Measurements from ENCODE around the gene KRTAP16-1. TPM values are rescaled to one million over a fixed set of nuclear protein-coding genes. Genes with fewer than 3 reads are reported as not detected.

The KRTAP16-1 gene
- total RNA-seq, 1 experiment from 2014 or later, result not detected

DNA sequence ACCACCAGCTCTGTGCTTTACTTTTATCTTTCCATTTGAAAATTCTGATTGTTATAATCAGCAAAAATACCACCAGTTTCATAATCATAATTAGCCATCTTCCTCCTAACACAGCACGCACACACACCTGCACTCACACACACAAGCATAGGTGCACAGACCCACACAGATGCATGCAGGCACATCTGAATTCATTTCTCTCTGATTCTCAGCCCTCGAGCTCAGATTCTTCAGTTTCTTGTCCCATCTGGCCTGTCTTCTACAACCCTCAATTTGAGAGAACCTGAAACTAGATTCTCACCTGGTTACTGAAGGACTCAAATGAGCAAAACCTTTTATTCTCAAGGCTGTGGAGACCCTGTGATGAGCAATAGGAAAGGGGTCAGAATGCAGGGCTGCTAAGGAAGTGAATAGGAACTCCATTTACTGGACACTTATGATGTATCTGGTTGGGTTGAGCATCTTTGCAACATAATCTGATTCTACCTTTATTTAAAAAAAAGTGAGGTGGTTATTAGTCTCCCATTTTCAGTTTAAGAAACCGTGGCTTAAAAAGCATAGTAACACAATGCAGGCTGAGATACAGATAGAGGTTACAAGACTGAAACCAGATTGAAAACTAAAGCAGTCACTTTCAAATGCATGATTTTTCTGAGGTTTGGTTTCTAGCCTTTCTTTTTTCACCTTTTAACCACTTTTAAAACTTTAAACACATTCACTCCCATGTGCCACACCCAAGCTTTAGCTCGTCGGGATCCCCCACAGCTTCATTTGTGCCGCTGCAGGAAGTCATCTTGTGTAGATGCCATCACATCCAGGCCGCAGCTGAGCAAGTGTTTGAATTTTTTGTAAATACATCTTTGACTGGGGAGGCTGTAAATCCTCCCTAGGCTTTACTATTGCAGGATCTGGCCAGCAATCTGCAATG is 32.1 kb upstream of the KRTAP16-1 start:
- ChIA-PET CTCF (interaction anchor here (1.5 kb wide), 1 partner anchor 18 kb away, joined by 4 read pairs; no protein-coding TSS in a partner anchor), POLR2A (interaction anchor here (0.6 to 1.8 kb wide), 3 partner anchors 14 to 439 kb away, joined by 3 to 5 read pairs (median 5); no protein-coding TSS in a partner anchor)
- Mint-ChIP-seq H3K36me3 (ENCODE audit: insufficient read depth, unreplicated experiment) (no peaks in the 10 kb centered on the region), H3K4me3 (ENCODE audit: unreplicated experiment) (no peak overlapping the region), H3K27ac (ENCODE audit: low read depth, unreplicated experiment) (no peak overlapping the region), H3K9me3 (ENCODE audit: unreplicated experiment) (no peaks in the 10 kb centered on the region), H3K4me1 (ENCODE audit: insufficient read depth, unreplicated experiment) (peaks cover 11% of the 10 kb centered on the region), H3K27me3 (ENCODE audit: insufficient read depth, unreplicated experiment) (no peaks in the 10 kb centered on the region)
- no TSS peak for BruUV-seq (replicated peaks)
- TF ChIP-seq CTCF (IDR thresholded peaks at IDR 0.05; ENCODE audit: unreplicated experiment), result no peak
- intact Hi-C loops (cut with micrococcal nuclease), result no loop called here
- no peak for DNase-seq (ENCODE audit: unreplicated experiment)

DNA sequence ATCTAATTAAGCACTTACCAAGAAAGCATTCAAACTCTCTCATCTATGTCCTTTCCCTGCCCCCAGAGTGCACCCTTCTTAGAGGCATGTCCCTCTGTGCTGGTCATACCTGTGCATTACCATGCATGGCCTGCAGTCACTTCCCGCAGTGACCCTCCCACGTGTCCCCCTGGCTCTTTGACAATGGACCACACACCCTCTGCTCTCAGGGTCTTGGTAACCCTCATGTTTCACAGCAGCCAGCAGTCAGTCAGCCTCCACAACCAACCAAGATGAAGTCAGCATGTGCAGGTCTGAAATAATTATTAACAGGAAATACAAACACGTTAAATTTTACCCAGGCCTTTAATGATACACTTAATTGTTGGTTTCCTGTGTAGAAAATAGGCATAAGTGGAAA is 31.4 kb upstream of the KRTAP16-1 start:
- POLR2A ChIA-PET, result interaction anchor here (0.6 to 1.8 kb wide), 3 partner anchors 14 to 438 kb away, joined by 3 to 5 read pairs (median 5); no protein-coding TSS in a partner anchor
- Mint-ChIP-seq H3K27me3 (ENCODE audit: insufficient read depth, unreplicated experiment) (peaks cover 6% of the 10 kb centered on the region), H3K4me3 (ENCODE audit: unreplicated experiment) (no peak overlapping the region), H3K4me1 (ENCODE audit: insufficient read depth, unreplicated experiment) (peaks cover 11% of the 10 kb centered on the region), H3K36me3 (ENCODE audit: insufficient read depth, unreplicated experiment) (no peaks in the 10 kb centered on the region), H3K27ac (ENCODE audit: low read depth, unreplicated experiment) (no peak overlapping the region), H3K9me3 (ENCODE audit: unreplicated experiment) (no peaks in the 10 kb centered on the region)
- no peak for DNase-seq (ENCODE audit: unreplicated experiment)
- no TSS peak for BruUV-seq (replicated peaks)
- CTCF ChIA-PET, result interaction anchor here (1.1 kb wide), 1 partner anchor 11 kb away, joined by 3 read pairs; no protein-coding TSS in a partner anchor
- TF ChIP-seq CTCF (IDR thresholded peaks at IDR 0.05; ENCODE audit: unreplicated experiment), result no peak
- intact Hi-C loops (cut with micrococcal nuclease), result no loop called here

DNA sequence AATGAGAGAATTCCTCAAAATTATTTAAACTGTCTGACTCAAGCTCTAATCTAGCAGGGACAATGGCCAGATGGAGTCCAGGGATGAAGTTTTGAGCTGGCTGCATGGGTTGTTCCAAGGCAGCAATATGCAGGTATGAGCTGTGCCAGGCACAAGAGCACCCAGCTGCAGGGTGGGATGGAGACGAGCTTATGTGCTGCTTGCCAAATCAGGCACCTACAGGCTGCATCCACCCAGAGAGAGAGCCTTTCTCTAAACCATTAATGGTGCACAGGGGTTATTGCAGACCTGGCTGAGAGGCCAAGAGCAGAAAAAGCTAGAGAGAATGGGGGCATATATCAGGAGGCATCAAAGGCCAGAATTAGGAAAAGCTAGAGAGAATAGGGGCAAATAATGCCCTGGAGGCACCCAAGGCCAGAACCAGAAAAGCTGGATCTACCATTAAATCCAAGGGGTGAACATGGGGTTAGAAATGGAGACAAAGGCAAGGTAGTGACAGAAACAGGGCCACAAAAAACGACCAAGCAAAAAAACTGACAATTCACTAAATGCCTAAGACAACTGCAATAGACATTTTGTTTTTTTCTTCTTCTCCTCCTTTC is 30.6 kb upstream of the KRTAP16-1 start:
- H3K4me3 Mint-ChIP-seq (ENCODE audit: unreplicated experiment), result no peak overlapping the region

More for the DNA sequence above, 30.6 kb upstream of the KRTAP16-1 start:
- BruUV-seq (replicated peaks), result no TSS peak
- ChIA-PET CTCF (interaction anchor here (0.6 to 1.1 kb wide), 5 partner anchors 10 to 889 kb away, joined by 3 to 4 read pairs (median 3); no protein-coding TSS in a partner anchor), POLR2A (interaction anchor here (0.7 to 1.4 kb wide), 3 partner anchors 21 to 179 kb away, joined by 3 to 5 read pairs (median 4); partner anchors contain the start of gene KRT15)
- DNase-seq (ENCODE audit: unreplicated experiment), result no peak
- no peak for TF ChIP-seq CTCF (IDR thresholded peaks at IDR 0.05; ENCODE audit: unreplicated experiment)
- intact Hi-C loops (cut with micrococcal nuclease), result no loop called here
- peak overlapping the region; percentile 77 for H3K27ac Mint-ChIP-seq (ENCODE audit: low read depth, unreplicated experiment)
- H3K9me3 Mint-ChIP-seq (ENCODE audit: unreplicated experiment), result no peaks in the 10 kb centered on the region
- H3K4me1 Mint-ChIP-seq (ENCODE audit: insufficient read depth, unreplicated experiment), result peaks cover 11% of the 10 kb centered on the region
- no peaks in the 10 kb centered on the region for H3K36me3 Mint-ChIP-seq (ENCODE audit: insufficient read depth, unreplicated experiment)
- peaks cover 11% of the 10 kb centered on the region for H3K27me3 Mint-ChIP-seq (ENCODE audit: insufficient read depth, unreplicated experiment)
